H1 (cell line): Measurements from ENCODE around the gene CEP120. TPM values are rescaled to one million over a fixed set of nuclear protein-coding genes. Genes with fewer than 3 reads are reported as not detected.

Experiments used
- CTCF ChIA-PET: fragments of 300-600 bp; sonication (Branson Sonifier 250); formaldehyde crosslinking; loops from one replicate; lab custom pipeline; 2021; ENCODE audit not compliant: partially characterized antibody; lab: Charles Lee
- POLR2A ChIA-PET: fragments of 300-600 bp; sonication (Branson Sonifier 250); formaldehyde crosslinking; loops from one replicate; lab custom pipeline; 2021; ENCODE audit warnings: inconsistent platforms; ENCODE audit not compliant: partially characterized antibody; lab: Charles Lee
- DNase-seq, 2 experiments: peaks; one replicate each; pipeline versions ENCODE4 v3.0.0 to v3.0.0-alpha.2; 2010 to 2022; ENCODE audit warnings: low spot score in 2 of 2, low read depth in 1 of 2, mixed read lengths in 1 of 2
- FAIRE-seq: peaks from 2 replicates; lab custom pipeline; 2011; peaks lifted over from hg19 to GRCh38; lab: Jason Lieb, UNC
- H2AFZ ChIP-seq: 2 replicates; pipeline ENCODE4 v1.8.1; 2012; ENCODE audit warnings: low read length, inconsistent platforms
- H2AK5ac ChIP-seq: 2 replicates; pipeline ENCODE4 v1.6.1; 2013; ENCODE audit warnings: low read depth, low read length
- H2BK120ac ChIP-seq: replicated peaks from 2 replicates; pipeline ENCODE3; 2013; ENCODE audit warnings: low read depth, low read length, inconsistent platforms
- H2BK12ac ChIP-seq: 2 replicates; pipeline ENCODE4 v1.6.1; 2013; ENCODE audit warnings: low read depth, low read length
- H2BK15ac ChIP-seq: 2 replicates; pipeline ENCODE4 v1.6.1; 2013; ENCODE audit warnings: low read length
- H2BK20ac ChIP-seq: 2 replicates; pipeline ENCODE4 v1.6.1; 2013; ENCODE audit warnings: low read length
- H2BK5ac ChIP-seq: 2 replicates; pipeline ENCODE4 v1.6.1; 2013; ENCODE audit warnings: low read depth, low read length
- H3K14ac ChIP-seq: 2 replicates; pipeline ENCODE4 v1.6.1; 2013; ENCODE audit warnings: inconsistent platforms; ENCODE audit not compliant: insufficient read length
- H3K18ac ChIP-seq: 2 replicates; pipeline ENCODE4 v1.6.1; 2013; ENCODE audit warnings: low read length; ENCODE audit errors: extremely low read depth
- H3K23ac ChIP-seq: 2 replicates; pipeline ENCODE4 v1.6.1; 2013; ENCODE audit warnings: inconsistent platforms; ENCODE audit not compliant: insufficient read length
- H3K23me2 ChIP-seq: 2 replicates; pipeline ENCODE4 v1.6.1; 2013; ENCODE audit warnings: low read depth, low read length
- H3K27ac ChIP-seq: 2 replicates; pipeline ENCODE4 v1.6.1; 2011; ENCODE audit warnings: low read depth, low read length, inconsistent platforms
- H3K27me3 ChIP-seq, 4 experiments: replicated peaks in 1 of 4; 1 replicate in 1 of 4; 2 replicates in 3 of 4; pipeline versions ENCODE4 v1.6.1 to v1.8.1; 2011 to 2013; ENCODE audit warnings: low read length in 3 of 4, mild to moderate bottlenecking in 3 of 4, inconsistent platforms in 2 of 4, mixed read lengths in 2 of 4, moderate library complexity in 1 of 4; ENCODE audit not compliant: control insufficient read depth in 3 of 4, insufficient read depth in 3 of 4; ENCODE audit errors: extremely low read depth in 1 of 4
- H3K36me3 ChIP-seq, 4 experiments: 2 replicates each; pipeline versions ENCODE4 v1.6.1 to v1.8.1; 2011 to 2013; ENCODE audit warnings: mild to moderate bottlenecking in 4 of 4, low read length in 3 of 4, moderate library complexity in 2 of 4, control low read depth in 1 of 4, inconsistent platforms in 1 of 4; ENCODE audit not compliant: insufficient read depth in 4 of 4, control insufficient read depth in 2 of 4
- H3K4ac ChIP-seq: replicated peaks from 2 replicates; pipeline ENCODE3; 2013; ENCODE audit warnings: low read length, low read depth, mixed read lengths, inconsistent platforms; ENCODE audit not compliant: insufficient read length
- H3K4me1 ChIP-seq, 4 experiments: replicated peaks in 1 of 4; 1 replicate in 1 of 4; 2 replicates in 3 of 4; pipeline versions ENCODE4 v1.6.1 to v1.8.1; 2011 to 2013; ENCODE audit warnings: low read length in 3 of 4, inconsistent platforms in 2 of 4, mixed read lengths in 1 of 4; ENCODE audit not compliant: insufficient read depth in 4 of 4, control insufficient read depth in 3 of 4
- H3K4me2 ChIP-seq, 2 experiments: 2 replicates each; pipeline versions ENCODE4 v1.6.1 to v1.8.1; 2011 to 2013; ENCODE audit warnings: low read depth in 2 of 2, low read length in 2 of 2, control low read depth in 1 of 2, inconsistent platforms in 1 of 2, mild to moderate bottlenecking in 1 of 2; ENCODE audit not compliant: insufficient read depth in 1 of 2
- H3K4me3 ChIP-seq, 4 experiments: fragments of 200-600, 300-600 bp in 1 of 4; sonication (generic), shearing (Covaris generic), sonication (Bioruptor Twin) in 1 of 4; 2 replicates each; pipeline versions ENCODE4 v1.5.1 to v1.8.1; 2011 to 2016; ENCODE audit warnings: low read length in 4 of 4, low read depth in 3 of 4, control low read depth in 2 of 4, inconsistent platforms in 2 of 4, mild to moderate bottlenecking in 2 of 4, mixed read lengths in 1 of 4, moderate library complexity in 1 of 4; ENCODE audit not compliant: insufficient read depth in 2 of 4; ENCODE audit errors: extremely low read depth in 1 of 4
- H3K56ac ChIP-seq: replicated peaks from 2 replicates; pipeline ENCODE3; 2013; ENCODE audit warnings: low read depth, mild to moderate bottlenecking, mixed read lengths, low read length, inconsistent platforms; ENCODE audit not compliant: insufficient read length
- H3K79me1 ChIP-seq: 2 replicates; pipeline ENCODE4 v1.6.1; 2013; ENCODE audit warnings: low read depth, low read length, control low read depth
- H3K79me2 ChIP-seq, 2 experiments: 2 replicates each; pipeline versions ENCODE4 v1.6.1 to v1.8.1; 2012 to 2013; ENCODE audit warnings: low read length in 2 of 2, mild to moderate bottlenecking in 2 of 2, inconsistent platforms in 1 of 2; ENCODE audit not compliant: insufficient read depth in 2 of 2, control insufficient read depth in 1 of 2
- H3K9ac ChIP-seq, 4 experiments: replicated peaks in 1 of 4; 1 replicate in 1 of 4; 2 replicates in 3 of 4; pipeline versions ENCODE4 v1.6.1 to v1.8.1; 2011 to 2013; ENCODE audit warnings: low read depth in 3 of 4, low read length in 3 of 4, control low read depth in 2 of 4, mild to moderate bottlenecking in 2 of 4, moderate library complexity in 2 of 4, inconsistent platforms in 1 of 4; ENCODE audit errors: extremely low read depth in 1 of 4
- H3K9me3 ChIP-seq, 2 experiments: 2 replicates each; pipeline versions ENCODE4 v1.6.1 to v1.8.1; 2012 to 2013; ENCODE audit warnings: mild to moderate bottlenecking in 2 of 2, moderate library complexity in 2 of 2, control low read depth in 1 of 2, inconsistent platforms in 1 of 2, low read depth in 1 of 2, low read length in 1 of 2, mixed read lengths in 1 of 2; ENCODE audit not compliant: insufficient read depth in 2 of 2
- H4K20me1 ChIP-seq, 2 experiments: replicated peaks in 1 of 2; 2 replicates each; pipeline versions ENCODE3 to v1.8.1; 2011 to 2013; ENCODE audit warnings: inconsistent platforms in 2 of 2, low read length in 2 of 2, mild to moderate bottlenecking in 1 of 2; ENCODE audit not compliant: insufficient read depth in 2 of 2, control insufficient read depth in 1 of 2
- H4K5ac ChIP-seq: 2 replicates; pipeline ENCODE4 v1.6.1; 2013; ENCODE audit warnings: low read length, low read depth, mixed read lengths, inconsistent platforms; ENCODE audit not compliant: insufficient read length
- H4K8ac ChIP-seq: 2 replicates; pipeline ENCODE4 v1.8.0; 2013; ENCODE audit warnings: mild to moderate bottlenecking, moderate library complexity, low read length, inconsistent platforms; ENCODE audit not compliant: insufficient read depth; ENCODE audit errors: extremely low read depth
- H4K91ac ChIP-seq: replicated peaks from 2 replicates; pipeline ENCODE3; 2013; ENCODE audit warnings: low read length, mixed read lengths, inconsistent platforms; ENCODE audit not compliant: insufficient read length
- CHD1 ChIP-seq: IDR thresholded peaks from 2 replicates; pipeline ENCODE4 v1.6.1; 2012; ENCODE audit warnings: low read depth, low read length, improper control_type of control experiment
- EP300 ChIP-seq, 2 experiments: IDR thresholded peaks; 1 replicate in 1 of 2; 2 replicates in 1 of 2; pipeline ENCODE4 v1.6.1; 2011 to 2012; ENCODE audit warnings: low read depth in 2 of 2, low read length in 2 of 2, mild to moderate bottlenecking in 2 of 2, borderline replicate concordance in 1 of 2, inconsistent platforms in 1 of 2, moderate library complexity in 1 of 2
- KDM4A ChIP-seq: IDR thresholded peaks from one replicate; pipeline ENCODE4 v1.7.1; 2012; ENCODE audit warnings: low read depth, mild to moderate bottlenecking, moderate library complexity, low read length, inconsistent platforms; ENCODE audit not compliant: severe bottlenecking
- RNF2 ChIP-seq: fragments of 200-900, 300-1000 bp; sonication (generic); IDR thresholded peaks from 2 replicates; pipeline ENCODE4 v1.7.1; 2016; ENCODE audit warnings: borderline replicate concordance, low read depth, mild to moderate bottlenecking, antibody characterized with exemption, low read length; ENCODE audit not compliant: poor library complexity, severe bottlenecking; ENCODE audit errors: missing control alignments
- WGBS, 2 experiments: shearing (Covaris generic) in 1 of 2; methylation state at CpG; one replicate each; pipeline versions ENCODE4 v1.1.6 to v1.1.7; 2013 to 2015; ENCODE audit warnings: low lambda C conversion rate in 2 of 2, mixed read lengths in 2 of 2, inconsistent platforms in 1 of 2, low coverage in 1 of 2, missing lambda C conversion rate in 1 of 2; ENCODE audit not compliant: insufficient replicate concordance in 2 of 2, insufficient coverage in 1 of 2, insufficient read length in 1 of 2; ENCODE audit errors: extremely low coverage in 1 of 2, missing lambda C conversion rate in 1 of 2; 5-methylcytosine and 5-hydroxymethylcytosine counted together
- polyA plus RNA-seq, 7 experiments: library from polyadenylated mRNA; depleted of rRNA in 3 of 7; stranded (reverse) in 5 of 7; unstranded in 2 of 7; fragments of >200 nt in 5 of 7; fragments of 200-250 nt in 2 of 7; gene quantifications; 1 replicate in 5 of 7; 2 replicates in 1 of 7; 4 replicates in 1 of 7; pipeline versions ENCODE4 v1.2.1 to v1.2.3, GENCODE V29; 2011 to 2013; ENCODE audit warnings: missing spikeins in 2 of 7, mixed read lengths in 2 of 7
- total RNA-seq: library from RNA; stranded (reverse); fragmentation: NEBNext Ultra II Directional; extraction: Animal tissue kit (Norgen Biotek cat#: 25700); gene quantifications from 2 replicates; pipeline ENCODE4 v1.2.1, GENCODE V29; 2021
- TF ChIP-seq, protein P1 (sequence below), 3 experiments: IDR thresholded peaks; 1 replicate in 2 of 3; 2 replicates in 1 of 3; pipeline versions ENCODE4 v1.5.1 to v1.6.1; 2011; ENCODE audit warnings: low read length in 3 of 3, mild to moderate bottlenecking in 3 of 3, inconsistent platforms in 2 of 3, low read depth in 1 of 3, moderate library complexity in 1 of 3; ENCODE audit not compliant: insufficient read depth in 1 of 3; ENCODE audit errors: control extremely low read depth in 1 of 3

The CEP120 gene
- total and polyA plus RNA-seq, 2 of the 8 experiments (the other 6 are each of a cell fraction or from before 2014, with no cell fraction given) = 9.3 to 17.9 TPM

DNA sequence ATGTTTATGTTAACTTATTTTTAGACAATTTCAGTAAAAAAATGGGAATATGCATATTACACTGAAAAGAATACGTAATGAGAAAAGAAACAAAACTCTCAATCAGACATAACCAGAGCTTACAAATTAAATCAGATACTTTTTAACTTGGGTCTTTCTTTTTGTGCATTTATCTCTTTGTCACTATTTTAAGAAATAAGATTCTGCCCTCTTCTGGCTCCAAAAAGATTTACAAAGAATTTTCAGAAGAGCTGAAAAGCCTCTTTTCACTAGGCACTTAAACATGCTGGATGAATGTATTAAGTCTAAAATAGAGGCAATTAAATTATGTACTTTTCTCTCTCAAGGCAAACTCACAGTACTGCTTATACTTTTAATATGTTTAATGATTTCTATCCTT lies 55.5 kb downstream of the CEP120 start:
- Histone ChIP-seq H3K56ac (no peak overlapping the region), H3K79me2 (no peaks in the 10 kb centered on the region), H3K27me3 (no peaks in the 10 kb centered on the region), H3K9ac (no peak overlapping the region), H2BK20ac (no peak overlapping the region), H3K36me3 (peaks cover 0 to 10% (median 4%) of the 10 kb centered on the region in 4 experiments; a peak in 4 of 8 replicates), H2BK12ac (no peak overlapping the region), H4K91ac (no peak overlapping the region), H3K23ac (no peak overlapping the region), H3K4me3 (no peak overlapping the region), H4K8ac (no peak overlapping the region), H3K79me1 (no peaks in the 10 kb centered on the region), H3K4ac (no peak overlapping the region), H3K18ac (no peak overlapping the region), H3K27ac (no peak overlapping the region), H3K4me1 (no peaks in the 10 kb centered on the region), H3K23me2 (no peaks in the 10 kb centered on the region), H2AFZ (no peak overlapping the region), H3K14ac (no peak overlapping the region), H3K4me2 (no peak overlapping the region), H2BK15ac (no peak overlapping the region), H2AK5ac (no peak overlapping the region), H2BK5ac (no peak overlapping the region), H4K5ac (no peak overlapping the region), H2BK120ac (no peak overlapping the region), H3K9me3 (no peaks in the 10 kb centered on the region), H4K20me1 (no peaks in the 10 kb centered on the region)
- no peak for DNase-seq
- TF ChIP-seq RNF2 = no peak
- TF ChIP-seq CHD1 = no peak
- no peak for TF ChIP-seq KDM4A
- TF ChIP-seq EP300 (IDR thresholded peaks at IDR 0.05; ENCODE audit: borderline replicate concordance in 1 of 2, low read depth in 2 of 2, low read length in 2 of 2) = no peak
- TF ChIP-seq, protein P1, sequence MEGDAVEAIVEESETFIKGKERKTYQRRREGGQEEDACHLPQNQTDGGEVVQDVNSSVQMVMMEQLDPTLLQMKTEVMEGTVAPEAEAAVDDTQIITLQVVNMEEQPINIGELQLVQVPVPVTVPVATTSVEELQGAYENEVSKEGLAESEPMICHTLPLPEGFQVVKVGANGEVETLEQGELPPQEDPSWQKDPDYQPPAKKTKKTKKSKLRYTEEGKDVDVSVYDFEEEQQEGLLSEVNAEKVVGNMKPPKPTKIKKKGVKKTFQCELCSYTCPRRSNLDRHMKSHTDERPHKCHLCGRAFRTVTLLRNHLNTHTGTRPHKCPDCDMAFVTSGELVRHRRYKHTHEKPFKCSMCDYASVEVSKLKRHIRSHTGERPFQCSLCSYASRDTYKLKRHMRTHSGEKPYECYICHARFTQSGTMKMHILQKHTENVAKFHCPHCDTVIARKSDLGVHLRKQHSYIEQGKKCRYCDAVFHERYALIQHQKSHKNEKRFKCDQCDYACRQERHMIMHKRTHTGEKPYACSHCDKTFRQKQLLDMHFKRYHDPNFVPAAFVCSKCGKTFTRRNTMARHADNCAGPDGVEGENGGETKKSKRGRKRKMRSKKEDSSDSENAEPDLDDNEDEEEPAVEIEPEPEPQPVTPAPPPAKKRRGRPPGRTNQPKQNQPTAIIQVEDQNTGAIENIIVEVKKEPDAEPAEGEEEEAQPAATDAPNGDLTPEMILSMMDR (IDR thresholded peaks at IDR 0.05; ENCODE audit: control extremely low read depth in 1 of 3, insufficient read depth in 1 of 3, low read depth in 1 of 3, low read length in 3 of 3) = peak in 1 of 3 experiments; percentile 3; a peak in 2 of 4 replicates
- no peak for FAIRE-seq
- 79% methylated on average over 1 of the region's 1 CpG; no CpG with 5 or more reads in 1 of the 2 experiments for WGBS, 2 experiments
- ChIA-PET POLR2A (no interaction called here), CTCF (interaction anchor here (0.6 to 2.1 kb wide), 18 partner anchors 13 to 1761 kb away, joined by 3 to 6 read pairs (median 3); partner anchors contain the start of gene CEP120)
